T-helper 17 cell (primary cell): Measurements from ENCODE around the gene BCL2A1. TPM values are rescaled to one million over a fixed set of nuclear protein-coding genes. Genes with fewer than 3 reads are reported as not detected.
"Not testable (repeated sequence)": the region's sequence is repeated elsewhere in the genome, so short reads cannot be mapped to it uniquely, and the experiment has no call there.

Experiments
- ATAC-seq: fragments of 150-1000 bp; cut with Tn5 transposase; 2 replicates; pipeline ENCODE4 v1.10.0; 2021; ENCODE audit warnings: mild to moderate bottlenecking, moderate library complexity
- DNase-seq, 3 donors: peaks; one replicate each; pipeline versions ENCODE4 v3.0.0 to v3.0.0-alpha.2; 2020 to 2021
- H3K9me3 ChIP-seq: one replicate; pipeline ENCODE4 v1.7.0; 2013; ENCODE audit warnings: low read length, mild to moderate bottlenecking; ENCODE audit not compliant: control insufficient read depth, poor library complexity, severe bottlenecking
- H3K27ac Mint-ChIP-seq: one replicate; pipeline ENCODE4 v1.8.0; 2022; ENCODE audit warnings: mild to moderate bottlenecking, moderate library complexity, mixed read lengths
- H3K27me3 Mint-ChIP-seq: one replicate; pipeline ENCODE4 v1.8.0; 2022; ENCODE audit warnings: mixed read lengths
- H3K36me3 Mint-ChIP-seq: one replicate; pipeline ENCODE4 v1.8.0; 2022; ENCODE audit warnings: low read depth, mixed read lengths
- H3K4me1 Mint-ChIP-seq: one replicate; pipeline ENCODE4 v1.8.0; 2022; ENCODE audit warnings: mild to moderate bottlenecking, mixed read lengths
- H3K4me3 Mint-ChIP-seq: one replicate; pipeline ENCODE4 v1.8.0; 2022; ENCODE audit warnings: mild to moderate bottlenecking, moderate library complexity, mixed read lengths
- total RNA-seq, 4 donors: library from RNA in 2 of 4; stranded (reverse) in 2 of 4; gene quantifications; one replicate each; pipeline ENCODE4 v1.2.3 and lab custom pipeline; 2022 to 2026

Gene BCL2A1
- total RNA-seq, 2 donors from 2014 or later: 23.3 to 27.0 TPM

- Mint-ChIP-seq H3K27ac (peak overlapping the region; percentile 1), H3K36me3 (peaks cover 6% of the 10 kb centered on the region), H3K27me3 (no peaks in the 10 kb centered on the region), H3K4me3 (no peak overlapping the region), H3K4me1 (peaks cover 35% of the 10 kb centered on the region)
- DNase-seq (no peak), ATAC-seq (no peak)
- no peaks in the 10 kb centered on the region for H3K9me3 ChIP-seq
Measured at GRCh38 chr15:79964232-79964805, 6.7 kb downstream of the BCL2A1 start.

GRCh38 chr15:79962921-79963320 is 8.1 kb downstream of the BCL2A1 start:
- not testable (repeated sequence) for H3K36me3 Mint-ChIP-seq, H3K4me3 Mint-ChIP-seq, DNase-seq, ATAC-seq, H3K27me3 Mint-ChIP-seq, H3K27ac Mint-ChIP-seq, H3K9me3 ChIP-seq
- peaks cover 27% of the 10 kb centered on the region for H3K4me1 Mint-ChIP-seq

GRCh38 chr15:79962178-79962577 is 8.8 kb downstream of the BCL2A1 start:
- Mint-ChIP-seq H3K36me3 (peaks cover 6% of the 10 kb centered on the region), H3K27ac (no peak overlapping the region), H3K4me1 (peaks cover 20% of the 10 kb centered on the region), H3K4me3 (no peak overlapping the region), H3K27me3 (no peaks in the 10 kb centered on the region)
- DNase-seq (no peak), ATAC-seq (no peak)
- H3K9me3 ChIP-seq: no peaks in the 10 kb centered on the region

GRCh38 chr15:79960502-79961212 is 10.3 kb downstream of the BCL2A1 start:
- Mint-ChIP-seq H3K27ac (no peak overlapping the region), H3K36me3 (peaks cover 2% of the 10 kb centered on the region), H3K27me3 (no peaks in the 10 kb centered on the region), H3K4me1 (peaks cover 10% of the 10 kb centered on the region), H3K4me3 (no peak overlapping the region)
- H3K9me3 ChIP-seq: no peaks in the 10 kb centered on the region
- ATAC-seq: no peak
- no peak for DNase-seq

GRCh38 chr15:79957741-79958140 is 13.3 kb downstream of the BCL2A1 start:
- peak overlapping the region; percentile 49 for H3K4me3 Mint-ChIP-seq
- H3K9me3 ChIP-seq: no peaks in the 10 kb centered on the region
- H3K4me1 Mint-ChIP-seq: peaks cover 20% of the 10 kb centered on the region
- H3K27me3 Mint-ChIP-seq: no peaks in the 10 kb centered on the region
- DNase-seq (no peak), ATAC-seq (no peak)
- no peak overlapping the region for H3K27ac Mint-ChIP-seq
- no peaks in the 10 kb centered on the region for H3K36me3 Mint-ChIP-seq

- DNase-seq (no peak), ATAC-seq (no peak)
- Mint-ChIP-seq H3K27me3 (no peaks in the 10 kb centered on the region), H3K36me3 (no peaks in the 10 kb centered on the region), H3K4me1 (peaks cover 20% of the 10 kb centered on the region), H3K4me3 (no peak overlapping the region), H3K27ac (no peak overlapping the region)
- H3K9me3 ChIP-seq: no peaks in the 10 kb centered on the region
Measured at GRCh38 chr15:79956354-79956939, 14.5 kb downstream of the BCL2A1 start.

- Mint-ChIP-seq H3K4me3 (no peak overlapping the region), H3K36me3 (no peaks in the 10 kb centered on the region), H3K4me1 (peaks cover 18% of the 10 kb centered on the region), H3K27me3 (no peaks in the 10 kb centered on the region), H3K27ac (no peak overlapping the region)
- DNase-seq: no peak
- no peaks in the 10 kb centered on the region for H3K9me3 ChIP-seq
- no peak for ATAC-seq
Measured at GRCh38 chr15:79954661-79955060, 16.3 kb downstream of the BCL2A1 start.

GRCh38 chr15:79953951-79954444 is 17.0 kb downstream of the BCL2A1 start:
- Mint-ChIP-seq H3K36me3 (no peaks in the 10 kb centered on the region), H3K4me3 (no peak overlapping the region), H3K27ac (peak overlapping the region; percentile 39), H3K4me1 (peaks cover 18% of the 10 kb centered on the region), H3K27me3 (no peaks in the 10 kb centered on the region)
- no peaks in the 10 kb centered on the region for H3K9me3 ChIP-seq
- DNase-seq: no peak
- peak; percentile 47 for ATAC-seq

- no peaks in the 10 kb centered on the region for H3K36me3 Mint-ChIP-seq
- DNase-seq: no peak
- no peaks in the 10 kb centered on the region for H3K9me3 ChIP-seq
- ATAC-seq: no peak
- H3K4me3 Mint-ChIP-seq: no peak overlapping the region
- no peak overlapping the region for H3K27ac Mint-ChIP-seq
- peaks cover 20% of the 10 kb centered on the region for H3K4me1 Mint-ChIP-seq
- no peaks in the 10 kb centered on the region for H3K27me3 Mint-ChIP-seq
Measured at GRCh38 chr15:79952329-79952728, 18.7 kb downstream of the BCL2A1 start.

GRCh38 chr15:79950247-79950646 is 20.7 kb downstream of the BCL2A1 start:
- H3K4me3 Mint-ChIP-seq: no peak overlapping the region
- no peaks in the 10 kb centered on the region for H3K36me3 Mint-ChIP-seq
- H3K9me3 ChIP-seq: no peaks in the 10 kb centered on the region
- DNase-seq (no peak), ATAC-seq (no peak)
- H3K4me1 Mint-ChIP-seq: peaks cover 20% of the 10 kb centered on the region
- H3K27ac Mint-ChIP-seq: no peak overlapping the region
- H3K27me3 Mint-ChIP-seq: no peaks in the 10 kb centered on the region

GRCh38 chr15:79948761-79949160 is 22.2 kb downstream of the BCL2A1 start:
- Mint-ChIP-seq H3K4me1 (peaks cover 11% of the 10 kb centered on the region), H3K27ac (no peak overlapping the region), H3K36me3 (no peaks in the 10 kb centered on the region), H3K4me3 (no peak overlapping the region), H3K27me3 (no peaks in the 10 kb centered on the region)
- ATAC-seq: no peak
- H3K9me3 ChIP-seq: no peaks in the 10 kb centered on the region
- no peak for DNase-seq

- no peaks in the 10 kb centered on the region for H3K9me3 ChIP-seq
- H3K27me3 Mint-ChIP-seq: no peaks in the 10 kb centered on the region
- no peak for ATAC-seq
- no peaks in the 10 kb centered on the region for H3K36me3 Mint-ChIP-seq
- H3K27ac Mint-ChIP-seq: no peak overlapping the region
- no peak for DNase-seq
- no peak overlapping the region for H3K4me3 Mint-ChIP-seq
- H3K4me1 Mint-ChIP-seq: peaks cover 5% of the 10 kb centered on the region
Measured at GRCh38 chr15:79948095-79948695, 22.8 kb downstream of the BCL2A1 start.

GRCh38 chr15:79947009-79947408 is 24.0 kb downstream of the BCL2A1 start:
- Mint-ChIP-seq H3K27me3 (no peaks in the 10 kb centered on the region), H3K36me3 (no peaks in the 10 kb centered on the region), H3K4me1 (peaks cover 2% of the 10 kb centered on the region), H3K27ac (peak overlapping the region; percentile 62), H3K4me3 (no peak overlapping the region)
- ATAC-seq (no peak), DNase-seq (no peak)
- no peaks in the 10 kb centered on the region for H3K9me3 ChIP-seq
